OCI-LY3 (cell line): ENCODE measurements around the gene SERINC3.

ENCODE experiments used
- H2AFZ ChIP-seq: fragments of 200-600, 300-600 bp; shearing (Covaris generic); 2 replicates; pipeline ENCODE4 v1.6.0; 2014; ENCODE audit warnings: antibody characterized with exemption, low read depth, low read length
- H3K27ac ChIP-seq: fragments of 200-600, 300-600 bp; sonication (generic); 2 replicates; pipeline ENCODE4 v1.5.1; 2014; ENCODE audit warnings: mild to moderate bottlenecking, low read length, moderate library complexity, mixed read lengths
- H3K27me3 ChIP-seq: fragments of 200-600, 300-600 bp; sonication (generic); 2 replicates; pipeline ENCODE4 v1.6.1; 2014; ENCODE audit warnings: low read depth, low read length, mixed read lengths
- H3K36me3 ChIP-seq: fragments of 200-600, 300-600 bp; sonication (generic); replicated peaks from 2 replicates; pipeline ENCODE3; 2014; ENCODE audit warnings: low read depth, low read length, mixed read lengths
- H3K4me1 ChIP-seq: fragments of 300-600, 200-600 bp; sonication (generic); 2 replicates; pipeline ENCODE4 v1.6.1; 2014; ENCODE audit warnings: low read length, mixed read lengths
- H3K4me2 ChIP-seq: fragments of 200-600, 300-600 bp; sonication (generic); 2 replicates; pipeline ENCODE4 v1.6.1; 2014; ENCODE audit warnings: low read length, mixed read lengths
- H3K4me3 ChIP-seq: fragments of 300-600, 200-600 bp; sonication (generic); 2 replicates; pipeline ENCODE4 v1.5.1; 2014; ENCODE audit warnings: antibody characterized with exemption, mild to moderate bottlenecking, low read length, moderate library complexity
- H3K79me2 ChIP-seq: fragments of 300-600, 200-600 bp; shearing (Covaris generic); 2 replicates; pipeline ENCODE4 v1.6.1; 2014; ENCODE audit warnings: mild to moderate bottlenecking, low read length, mixed read lengths
- H3K9ac ChIP-seq: fragments of 300-600, 200-600 bp; shearing (Covaris generic); 2 replicates; pipeline ENCODE4 v1.6.0; 2014; ENCODE audit warnings: mild to moderate bottlenecking, low read length, moderate library complexity
- H3K9me3 ChIP-seq: fragments of 200-600, 300-600 bp; shearing (Covaris generic); 2 replicates; pipeline ENCODE4 v1.6.1; 2014; ENCODE audit warnings: low read length, mixed read lengths; ENCODE audit not compliant: insufficient read depth
- H4K20me1 ChIP-seq: fragments of 200-600, 300-600 bp; sonication (generic); 2 replicates; pipeline ENCODE4 v1.6.1; 2016; ENCODE audit warnings: low read length, mixed read lengths; ENCODE audit not compliant: insufficient read depth
- CTCF ChIP-seq: fragments of 200-600, 300-600 bp; sonication (generic); IDR thresholded peaks from 2 replicates; pipeline ENCODE4 v1.5.1; 2014; ENCODE audit warnings: antibody characterized with exemption, low read length, low read depth
- EZH2phosphoT487 ChIP-seq: fragments of 200-600 bp; shearing (Covaris generic); IDR thresholded peaks from 2 replicates; pipeline ENCODE4 v1.6.1; 2018; ENCODE audit warnings: antibody characterized with exemption, mixed run types, low read depth

Gene SERINC3

DNA sequence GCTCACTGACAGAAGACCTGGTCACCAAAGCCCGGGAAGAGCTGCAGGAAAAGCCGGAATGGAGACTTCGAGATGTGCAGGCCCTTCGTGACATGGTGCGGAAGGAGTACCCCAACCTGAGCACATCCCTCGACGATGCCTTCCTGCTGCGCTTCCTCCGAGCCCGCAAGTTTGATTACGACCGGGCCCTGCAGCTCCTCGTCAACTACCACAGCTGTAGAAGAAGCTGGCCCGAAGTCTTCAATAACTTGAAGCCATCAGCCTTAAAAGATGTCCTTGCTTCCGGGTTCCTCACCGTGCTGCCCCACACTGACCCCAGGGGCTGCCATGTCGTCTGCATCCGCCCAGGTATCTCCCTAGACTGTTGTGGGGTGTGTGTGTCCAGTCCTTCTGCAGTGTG is 41.8 kb downstream of the SERINC3 start:
- no peak for TF ChIP-seq EZH2phosphoT487
- no peak for TF ChIP-seq CTCF
- Histone ChIP-seq H3K4me3 (no peak overlapping the region), H3K9me3 (no peaks in the 10 kb centered on the region), H2AFZ (no peak overlapping the region), H3K27me3 (no peaks in the 10 kb centered on the region), H4K20me1 (no peaks in the 10 kb centered on the region), H3K9ac (no peak overlapping the region), H3K36me3 (peaks cover 19% of the 10 kb centered on the region), H3K27ac (no peak overlapping the region), H3K4me1 (peaks cover 9% of the 10 kb centered on the region), H3K4me2 (no peak overlapping the region), H3K79me2 (peaks cover 16% of the 10 kb centered on the region)

DNA sequence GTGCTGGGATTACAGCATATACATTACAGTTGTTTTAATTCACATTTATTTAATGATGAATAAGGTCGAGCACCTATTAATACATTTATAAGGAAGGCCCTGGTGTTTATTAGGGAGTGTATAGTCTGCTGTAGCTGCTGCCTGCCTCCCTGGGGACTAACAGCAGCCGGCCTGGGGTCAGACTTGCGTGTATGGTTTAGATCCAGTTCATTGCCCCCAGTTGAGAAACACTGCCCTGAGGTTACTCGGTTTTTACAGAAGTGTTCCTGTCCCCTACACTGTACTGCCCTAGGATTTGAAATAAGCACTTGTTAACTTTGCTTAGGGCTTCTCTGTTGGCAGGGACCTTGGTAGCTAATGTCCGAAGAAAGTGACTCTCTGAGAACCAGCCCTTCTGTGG is 42.2 kb downstream of the SERINC3 start:
- Histone ChIP-seq H2AFZ (no peak overlapping the region), H3K4me2 (no peak overlapping the region), H3K36me3 (peaks cover 18% of the 10 kb centered on the region), H3K9me3 (no peaks in the 10 kb centered on the region), H3K79me2 (peaks cover 16% of the 10 kb centered on the region), H3K27me3 (no peaks in the 10 kb centered on the region), H3K4me3 (no peak overlapping the region), H4K20me1 (no peaks in the 10 kb centered on the region), H3K27ac (no peak overlapping the region), H3K4me1 (peaks cover 11% of the 10 kb centered on the region), H3K9ac (no peak overlapping the region)
- TF ChIP-seq CTCF (no peak), EZH2phosphoT487 (no peak)

DNA sequence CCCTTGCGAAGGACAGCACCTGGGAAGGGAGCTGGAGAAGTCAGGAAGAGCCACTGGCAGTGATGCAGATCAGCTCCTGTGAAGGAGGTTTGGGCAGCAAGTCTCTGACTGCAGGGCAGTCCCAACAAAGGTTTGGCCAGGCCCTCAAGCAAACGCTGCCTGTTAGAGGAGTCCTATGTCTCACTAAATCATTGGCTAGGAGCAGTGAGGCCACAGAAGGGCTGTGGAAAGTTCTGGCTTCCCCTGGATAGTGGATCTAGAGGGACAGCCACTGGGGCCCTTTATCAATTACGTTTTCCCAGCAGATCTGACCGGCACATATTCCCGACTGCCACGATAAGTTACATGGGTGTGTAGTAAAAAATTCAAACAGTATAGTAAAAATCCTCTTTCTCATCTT is 43.7 kb downstream of the SERINC3 start:
- Histone ChIP-seq H3K9me3 (no peaks in the 10 kb centered on the region), H3K4me1 (peaks cover 11% of the 10 kb centered on the region), H3K27me3 (no peaks in the 10 kb centered on the region), H3K4me2 (no peak overlapping the region), H3K79me2 (peaks cover 16% of the 10 kb centered on the region), H2AFZ (no peak overlapping the region), H4K20me1 (no peaks in the 10 kb centered on the region), H3K4me3 (no peak overlapping the region), H3K27ac (no peak overlapping the region), H3K36me3 (peaks cover 9% of the 10 kb centered on the region), H3K9ac (no peak overlapping the region)
- TF ChIP-seq CTCF, result no peak
- no peak for TF ChIP-seq EZH2phosphoT487

DNA sequence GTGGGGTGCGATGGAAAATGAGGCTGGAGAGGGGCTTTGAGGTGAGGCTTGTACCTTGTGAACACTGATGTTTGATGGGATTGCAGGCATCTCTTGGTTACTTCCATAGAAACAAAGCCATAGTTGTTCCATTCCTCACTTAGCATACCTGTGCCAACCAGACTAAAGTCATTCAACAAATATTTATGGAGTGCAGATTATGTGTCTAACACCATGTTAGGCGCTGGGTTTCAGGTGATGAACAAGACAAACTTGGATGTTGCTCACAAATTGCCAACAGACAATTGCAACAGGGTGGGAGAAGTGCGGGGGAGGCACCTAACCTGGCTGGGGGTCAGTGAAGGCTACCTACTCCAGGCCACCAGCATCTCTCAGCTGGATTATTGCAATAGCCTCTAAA is 44.7 kb downstream of the SERINC3 start:
- no peak overlapping the region for H3K9ac ChIP-seq
- no peak overlapping the region for H3K4me3 ChIP-seq
- peaks cover 16% of the 10 kb centered on the region for H3K79me2 ChIP-seq
- TF ChIP-seq EZH2phosphoT487, result no peak
- no peak for TF ChIP-seq CTCF
- H3K4me2 ChIP-seq, result peak overlapping the region; percentile 86
- peaks cover 7% of the 10 kb centered on the region for H3K36me3 ChIP-seq
- H3K9me3 ChIP-seq, result no peaks in the 10 kb centered on the region
- H3K4me1 ChIP-seq, result peaks cover 11% of the 10 kb centered on the region
- H2AFZ ChIP-seq, result no peak overlapping the region
- no peaks in the 10 kb centered on the region for H4K20me1 ChIP-seq
- H3K27ac ChIP-seq, result no peak overlapping the region
- no peaks in the 10 kb centered on the region for H3K27me3 ChIP-seq
